K562 (cell line): ENCODE data around the gene ZKSCAN4. TPM values are rescaled to one million over a fixed set of nuclear protein-coding genes. Genes with fewer than 3 reads are reported as not detected.

Experiments used
- CREBBP ChIP-seq: IDR thresholded peaks from one replicate; pipeline ENCODE4 v1.6.1; 2012; ENCODE audit warnings: low read depth, mild to moderate bottlenecking, control low read depth, inconsistent platforms, low read length
- CTBP1 ChIP-seq: fragments of 450-650 bp; IDR thresholded peaks from 2 replicates; pipeline ENCODE4 v1.6.1; 2016; ENCODE audit warnings: borderline replicate concordance
- E2F4 ChIP-seq: sonication (generic); formaldehyde crosslinking; IDR thresholded peaks from 2 replicates; pipeline ENCODE4 v1.8.0; 2022; ENCODE audit warnings: mild to moderate bottlenecking, low read depth, missing genetic modification reagents
- FOXA3 ChIP-seq, 2 experiments: fragments of 450-650 bp in 1 of 2; sonication (generic) in 1 of 2; formaldehyde crosslinking; IDR thresholded peaks in 1 of 2; conservative IDR thresholded peaks in 1 of 2; 2 replicates each; pipeline versions ENCODE4 v1.4.0 to v1.8.0; 2020 to 2022; ENCODE audit warnings: mild to moderate bottlenecking in 2 of 2, missing genetic modification reagents in 1 of 2
- KLF6 ChIP-seq: fragments of 250-450 bp; sonication (Bioruptor Pico); IDR thresholded peaks from 2 replicates; pipeline ENCODE4 v1.4.0; 2020; ENCODE audit warnings: mild to moderate bottlenecking, moderate library complexity, borderline replicate concordance
- MLLT1 ChIP-seq, 2 experiments: fragments of 450-650 bp; IDR thresholded peaks; 2 replicates each; pipeline ENCODE4 v1.6.1; 2016
- PCBP1 ChIP-seq: fragments of 200-400 bp; formaldehyde crosslinking; IDR thresholded peaks from 2 replicates; pipeline ENCODE4 v1.6.1; 2018; ENCODE audit warnings: mild to moderate bottlenecking, low read depth, low read length; ENCODE audit not compliant: poor library complexity, severe bottlenecking
- POLR2B ChIP-seq: fragments of 450-650 bp; IDR thresholded peaks from 2 replicates; pipeline ENCODE4 v1.6.1; 2018; ENCODE audit warnings: low read depth; ENCODE audit not compliant: partially characterized antibody
- RB1 ChIP-seq: fragments of 450-650 bp; IDR thresholded peaks from 2 replicates; pipeline ENCODE4 v1.6.1; 2017; ENCODE audit warnings: low read depth, mild to moderate bottlenecking
- TRIM24 ChIP-seq, 2 experiments: fragments of 450-650 bp; IDR thresholded peaks; 2 replicates each; pipeline ENCODE4 v1.6.1; 2016
- ZNF347 ChIP-seq: fragments of 450-650 bp; formaldehyde crosslinking; IDR thresholded peaks from 2 replicates; pipeline ENCODE4 v1.4.0; 2020; ENCODE audit warnings: low read depth, mild to moderate bottlenecking, moderate library complexity
- polyA plus RNA-seq, 8 experiments: library from polyadenylated mRNA; depleted of rRNA in 4 of 8; stranded (reverse) in 5 of 8; unstranded in 3 of 8; fragments of >200 nt; fragmentation: Nextera tagmentation in 2 of 8; fragmentation: Illumina TruSeq in 1 of 8; extraction: Ambion mirVana in 2 of 8; extraction: Trizol in 1 of 8; gene quantifications; 2 replicates each; pipeline versions ENCODE4 v1.2.1 to v1.2.3, GENCODE V29; 2011 to 2014; ENCODE audit warnings: inconsistent platforms in 1 of 8, missing spikeins in 1 of 8
- total RNA-seq, 7 experiments: library from RNA; depleted of rRNA in 6 of 7; stranded (reverse); fragments of >200 nt in 6 of 7; fragmentation: Illumina TruSeq in 2 of 7; extraction: Trizol in 2 of 7; gene quantifications; 2 replicates each; pipeline versions ENCODE4 v1.2.1 to v1.2.3, GENCODE V29; 2011 to 2021; ENCODE audit warnings: low replicate concordance in 1 of 7
- TF ChIP-seq, protein P1 (sequence below): fragments of 250-450 bp; sonication (Bioruptor Pico); IDR thresholded peaks from 2 replicates; pipeline ENCODE4 v1.5.0; 2021; ENCODE audit warnings: mild to moderate bottlenecking, borderline replicate concordance
- TF ChIP-seq, protein P2 (sequence below): fragments of 450-650 bp; IDR thresholded peaks from 2 replicates; pipeline ENCODE4 v1.6.1; 2016; ENCODE audit warnings: low read depth, mild to moderate bottlenecking, moderate library complexity
- TF ChIP-seq, protein P3 (sequence below): sonication (generic); formaldehyde crosslinking; IDR thresholded peaks from 2 replicates; pipeline ENCODE4 v1.8.0; 2022; ENCODE audit warnings: missing genetic modification reagents, mild to moderate bottlenecking, moderate library complexity, borderline replicate concordance

Gene ZKSCAN4
- total and polyA plus RNA-seq, 9 of the 15 experiments (the other 6 are each of a cell fraction or from before 2014, with no cell fraction given) = 1.2 to 5.3 (median 4.7) TPM

DNA sequence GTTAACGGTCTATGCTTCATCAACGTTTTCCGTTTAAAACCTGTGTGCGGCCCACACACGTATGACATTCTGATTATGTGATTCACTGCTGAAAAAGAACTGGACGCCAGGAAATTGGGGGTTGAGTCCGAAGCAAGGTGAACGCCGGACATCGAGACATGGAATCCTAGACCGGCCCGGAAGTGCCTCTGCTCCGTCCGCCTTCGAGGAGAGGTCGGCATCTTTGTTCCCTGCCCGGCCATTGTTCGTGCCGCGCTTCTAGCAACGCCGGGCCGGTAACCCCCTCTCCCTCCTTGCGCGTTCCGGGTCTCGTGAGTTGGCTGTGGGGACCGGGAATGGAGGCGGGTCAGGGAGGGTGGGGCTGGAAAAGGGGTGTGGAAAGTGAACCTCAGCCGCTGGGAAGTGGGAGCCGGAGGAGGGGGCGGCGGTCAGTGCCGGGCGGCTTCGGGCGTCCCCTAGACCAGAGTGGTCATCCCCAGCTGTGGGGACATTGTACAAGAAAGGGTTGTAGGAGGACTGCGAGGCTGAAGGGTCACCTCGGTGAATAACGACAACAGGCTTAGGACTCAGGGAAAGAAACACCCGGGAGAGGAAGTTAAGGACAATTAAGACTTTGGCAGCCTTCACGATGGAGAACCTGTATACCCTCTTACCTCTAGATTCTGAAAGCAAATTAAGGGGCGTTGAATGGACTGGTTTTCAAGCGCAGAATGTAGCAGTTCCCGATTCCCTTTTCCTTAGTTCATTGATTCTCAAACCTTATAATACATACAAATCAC lies 26.8 kb downstream of the ZKSCAN4 start, which contains the start of gene ZSCAN9 (continued):
- TF ChIP-seq, protein P1, sequence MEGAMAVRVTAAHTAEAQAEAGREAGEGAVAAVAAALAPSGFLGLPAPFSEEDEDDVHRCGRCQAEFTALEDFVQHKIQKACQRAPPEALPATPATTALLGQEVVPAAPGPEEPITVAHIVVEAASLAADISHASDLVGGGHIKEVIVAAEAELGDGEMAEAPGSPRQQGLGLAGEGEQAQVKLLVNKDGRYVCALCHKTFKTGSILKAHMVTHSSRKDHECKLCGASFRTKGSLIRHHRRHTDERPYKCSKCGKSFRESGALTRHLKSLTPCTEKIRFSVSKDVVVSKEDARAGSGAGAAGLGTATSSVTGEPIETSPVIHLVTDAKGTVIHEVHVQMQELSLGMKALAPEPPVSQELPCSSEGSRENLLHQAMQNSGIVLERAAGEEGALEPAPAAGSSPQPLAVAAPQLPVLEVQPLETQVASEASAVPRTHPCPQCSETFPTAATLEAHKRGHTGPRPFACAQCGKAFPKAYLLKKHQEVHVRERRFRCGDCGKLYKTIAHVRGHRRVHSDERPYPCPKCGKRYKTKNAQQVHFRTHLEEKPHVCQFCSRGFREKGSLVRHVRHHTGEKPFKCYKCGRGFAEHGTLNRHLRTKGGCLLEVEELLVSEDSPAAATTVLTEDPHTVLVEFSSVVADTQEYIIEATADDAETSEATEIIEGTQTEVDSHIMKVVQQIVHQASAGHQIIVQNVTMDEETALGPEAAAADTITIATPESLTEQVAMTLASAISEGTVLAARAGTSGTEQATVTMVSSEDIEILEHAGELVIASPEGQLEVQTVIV (CRISPR knock-in tag) = peak; percentile 43; the same call in 1 of the 2 replicates
- TF ChIP-seq CTBP1 = peak; percentile 80
- no peak for TF ChIP-seq CREBBP
- no peak for TF ChIP-seq ZNF347
- peak; percentile 75 for TF ChIP-seq RB1
- TF ChIP-seq, protein P2, sequence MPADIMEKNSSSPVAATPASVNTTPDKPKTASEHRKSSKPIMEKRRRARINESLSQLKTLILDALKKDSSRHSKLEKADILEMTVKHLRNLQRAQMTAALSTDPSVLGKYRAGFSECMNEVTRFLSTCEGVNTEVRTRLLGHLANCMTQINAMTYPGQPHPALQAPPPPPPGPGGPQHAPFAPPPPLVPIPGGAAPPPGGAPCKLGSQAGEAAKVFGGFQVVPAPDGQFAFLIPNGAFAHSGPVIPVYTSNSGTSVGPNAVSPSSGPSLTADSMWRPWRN = no peak
- TF ChIP-seq, protein P3, sequence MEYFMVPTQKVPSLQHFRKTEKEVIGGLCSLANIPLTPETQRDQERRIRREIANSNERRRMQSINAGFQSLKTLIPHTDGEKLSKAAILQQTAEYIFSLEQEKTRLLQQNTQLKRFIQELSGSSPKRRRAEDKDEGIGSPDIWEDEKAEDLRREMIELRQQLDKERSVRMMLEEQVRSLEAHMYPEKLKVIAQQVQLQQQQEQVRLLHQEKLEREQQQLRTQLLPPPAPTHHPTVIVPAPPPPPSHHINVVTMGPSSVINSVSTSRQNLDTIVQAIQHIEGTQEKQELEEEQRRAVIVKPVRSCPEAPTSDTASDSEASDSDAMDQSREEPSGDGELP (CRISPR knock-in tag) = peak; percentile 91
- TF ChIP-seq FOXA3 (CRISPR knock-in tag; conservative IDR thresholded peaks at IDR 0.05 in 1 of 2, IDR thresholded peaks at IDR 0.05 in 1 of 2) = peak in 1 of 2 experiments; percentile 40; a peak in 1 of 4 replicates
- no peak for TF ChIP-seq E2F4
- TF ChIP-seq PCBP1 = peak; percentile 62
- TF ChIP-seq MLLT1 (IDR thresholded peaks at IDR 0.05) = peak; percentile 44 to 80; a peak in 2 of 4 replicates
- TF ChIP-seq POLR2B = peak; percentile 75
- 0 out of 2 replicates have a peak, but pooled peaks have one; percentile 34 for TF ChIP-seq KLF6
- peak in 1 of 2 experiments; percentile 96; a peak in 2 of 4 replicates for TF ChIP-seq TRIM24 (IDR thresholded peaks at IDR 0.05)
